K562 (cell line): Measurements from ENCODE around the gene TRPC1.
A peak's percentile ranks its signal among the peaks of the same experiment; 100 is the strongest.

ENCODE experiments used
- CREB1 ChIP-seq, 2 experiments: sonication (generic) in 1 of 2; formaldehyde crosslinking in 1 of 2; IDR thresholded peaks; 2 replicates each; pipeline versions ENCODE4 v1.6.1 to v1.8.0; 2012 to 2022; ENCODE audit warnings: inconsistent platforms in 1 of 2, mild to moderate bottlenecking in 1 of 2, missing genetic modification reagents in 1 of 2, moderate library complexity in 1 of 2
- EZH2 ChIP-seq: IDR thresholded peaks from 2 replicates; pipeline ENCODE4 v1.6.1; 2012; ENCODE audit warnings: low read depth, mild to moderate bottlenecking, inconsistent platforms, low read length, borderline replicate concordance
- MECOM ChIP-seq: fragments of 250-450 bp; sonication (Bioruptor Pico); IDR thresholded peaks from 2 replicates; pipeline ENCODE4 v1.8.0; 2022; ENCODE audit warnings: inconsistent platforms
- POLR2A ChIP-seq: fragments of 450-650 bp; conservative IDR thresholded peaks from 2 replicates; pipeline ENCODE4 v1.6.1; 2016
- ZBTB8A ChIP-seq: fragments of 450-650 bp; IDR thresholded peaks from 2 replicates; pipeline ENCODE4 v1.6.1; 2018; ENCODE audit warnings: mild to moderate bottlenecking, moderate library complexity; ENCODE audit not compliant: partially characterized antibody
- ZNF583 ChIP-seq: fragments of 250-450 bp; sonication (Bioruptor Pico); IDR thresholded peaks from 2 replicates; pipeline ENCODE4 v1.4.0; 2020
- ZNF644 ChIP-seq: fragments of 200-800 bp; sonication (Bioruptor generic); IDR thresholded peaks from 2 replicates; pipeline ENCODE4 v1.6.1; 2016; ENCODE audit warnings: low read depth, missing genetic modification characterization, missing compliant biosample characterization
- TF ChIP-seq, protein P1 (sequence below): fragments of 250-450 bp; sonication (Bioruptor Pico); IDR thresholded peaks from 2 replicates; pipeline ENCODE4 v1.4.0; 2020
- TF ChIP-seq, protein P2 (sequence below): sonication (generic); formaldehyde crosslinking; IDR thresholded peaks from 2 replicates; pipeline ENCODE4 v1.5.0; 2020; ENCODE audit warnings: missing genetic modification reagents
- TF ChIP-seq, protein P3 (sequence below), 3 experiments: IDR thresholded peaks in 2 of 3; conservative IDR thresholded peaks in 1 of 3; 2 replicates each; pipeline ENCODE4 v1.5.1; 2011 to 2012; ENCODE audit warnings: low read length in 3 of 3, mild to moderate bottlenecking in 3 of 3, control low read depth in 2 of 3, improper control_type of control experiment in 1 of 3, inconsistent platforms in 1 of 3, low read depth in 1 of 3, mixed read lengths in 1 of 3, moderate library complexity in 1 of 3; ENCODE audit not compliant: insufficient read depth in 2 of 3
- TF ChIP-seq, protein P4 (sequence below): sonication (generic); IDR thresholded peaks from 2 replicates; pipeline ENCODE4 v1.6.1; 2016
- TF ChIP-seq, protein P5 (sequence below): sonication (generic); formaldehyde crosslinking; IDR thresholded peaks from 2 replicates; pipeline ENCODE4 v1.9.0; 2022; ENCODE audit warnings: mild to moderate bottlenecking, missing genetic modification reagents

DNA sequence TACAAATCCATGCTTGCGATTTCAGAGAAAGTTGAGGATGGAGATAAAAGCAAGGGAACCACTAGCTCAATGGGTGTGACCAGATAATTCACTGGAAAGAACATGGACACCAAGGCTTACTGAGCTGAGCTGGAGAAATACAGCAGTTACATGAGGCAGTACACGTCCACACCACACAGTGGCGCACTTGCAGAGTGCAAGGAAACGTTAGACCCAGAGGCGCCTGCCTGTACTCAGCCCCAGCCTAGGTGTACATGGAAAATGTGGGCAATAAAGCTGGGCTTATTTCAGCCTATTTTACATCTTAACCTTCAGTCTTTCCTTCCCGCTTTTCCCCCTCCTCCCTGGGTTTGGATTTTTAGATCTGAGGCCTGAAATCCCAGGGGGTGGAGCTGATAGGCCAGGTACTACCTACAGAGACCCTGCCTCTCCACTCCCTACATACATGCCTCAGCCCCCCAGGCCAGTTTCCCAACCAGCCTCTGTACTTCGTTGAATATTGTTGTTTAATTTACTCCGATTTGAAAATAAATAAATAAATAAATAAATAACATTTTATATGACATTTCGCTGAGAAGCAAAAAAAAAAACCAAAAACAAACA is 105.0 kb downstream of the TRPC1 start:
- TF ChIP-seq CREB1 (IDR thresholded peaks at IDR 0.05): no peak
- TF ChIP-seq CREB1 (CRISPR knock-in tag; IDR thresholded peaks at IDR 0.05): peak; percentile 56; the same call in 1 of the 2 replicates
- no peak for TF ChIP-seq POLR2A
- TF ChIP-seq, protein P1, sequence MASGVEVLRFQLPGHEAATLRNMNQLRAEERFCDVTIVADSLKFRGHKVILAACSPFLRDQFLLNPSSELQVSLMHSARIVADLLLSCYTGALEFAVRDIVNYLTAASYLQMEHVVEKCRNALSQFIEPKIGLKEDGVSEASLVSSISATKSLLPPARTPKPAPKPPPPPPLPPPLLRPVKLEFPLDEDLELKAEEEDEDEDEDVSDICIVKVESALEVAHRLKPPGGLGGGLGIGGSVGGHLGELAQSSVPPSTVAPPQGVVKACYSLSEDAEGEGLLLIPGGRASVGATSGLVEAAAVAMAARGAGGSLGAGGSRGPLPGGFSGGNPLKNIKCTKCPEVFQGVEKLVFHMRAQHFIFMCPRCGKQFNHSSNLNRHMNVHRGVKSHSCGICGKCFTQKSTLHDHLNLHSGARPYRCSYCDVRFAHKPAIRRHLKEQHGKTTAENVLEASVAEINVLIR (CRISPR knock-in tag): no peak
- TF ChIP-seq ZNF583: no peak
- TF ChIP-seq ZNF644: no peak
- TF ChIP-seq, protein P2, sequence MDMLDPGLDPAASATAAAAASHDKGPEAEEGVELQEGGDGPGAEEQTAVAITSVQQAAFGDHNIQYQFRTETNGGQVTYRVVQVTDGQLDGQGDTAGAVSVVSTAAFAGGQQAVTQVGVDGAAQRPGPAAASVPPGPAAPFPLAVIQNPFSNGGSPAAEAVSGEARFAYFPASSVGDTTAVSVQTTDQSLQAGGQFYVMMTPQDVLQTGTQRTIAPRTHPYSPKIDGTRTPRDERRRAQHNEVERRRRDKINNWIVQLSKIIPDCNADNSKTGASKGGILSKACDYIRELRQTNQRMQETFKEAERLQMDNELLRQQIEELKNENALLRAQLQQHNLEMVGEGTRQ (CRISPR knock-in tag): no peak
- no peak for TF ChIP-seq EZH2
- TF ChIP-seq, protein P3, sequence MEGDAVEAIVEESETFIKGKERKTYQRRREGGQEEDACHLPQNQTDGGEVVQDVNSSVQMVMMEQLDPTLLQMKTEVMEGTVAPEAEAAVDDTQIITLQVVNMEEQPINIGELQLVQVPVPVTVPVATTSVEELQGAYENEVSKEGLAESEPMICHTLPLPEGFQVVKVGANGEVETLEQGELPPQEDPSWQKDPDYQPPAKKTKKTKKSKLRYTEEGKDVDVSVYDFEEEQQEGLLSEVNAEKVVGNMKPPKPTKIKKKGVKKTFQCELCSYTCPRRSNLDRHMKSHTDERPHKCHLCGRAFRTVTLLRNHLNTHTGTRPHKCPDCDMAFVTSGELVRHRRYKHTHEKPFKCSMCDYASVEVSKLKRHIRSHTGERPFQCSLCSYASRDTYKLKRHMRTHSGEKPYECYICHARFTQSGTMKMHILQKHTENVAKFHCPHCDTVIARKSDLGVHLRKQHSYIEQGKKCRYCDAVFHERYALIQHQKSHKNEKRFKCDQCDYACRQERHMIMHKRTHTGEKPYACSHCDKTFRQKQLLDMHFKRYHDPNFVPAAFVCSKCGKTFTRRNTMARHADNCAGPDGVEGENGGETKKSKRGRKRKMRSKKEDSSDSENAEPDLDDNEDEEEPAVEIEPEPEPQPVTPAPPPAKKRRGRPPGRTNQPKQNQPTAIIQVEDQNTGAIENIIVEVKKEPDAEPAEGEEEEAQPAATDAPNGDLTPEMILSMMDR (IDR thresholded peaks at IDR 0.05 in 2 of 3, conservative IDR thresholded peaks at IDR 0.05 in 1 of 3; ENCODE audit: insufficient read depth in 2 of 3, low read depth in 1 of 3, low read length in 3 of 3): peak; percentile 93 to 96 (median 95)
- TF ChIP-seq ZBTB8A: no peak
- no peak for TF ChIP-seq MECOM (CRISPR knock-in tag)
- TF ChIP-seq, protein P4, sequence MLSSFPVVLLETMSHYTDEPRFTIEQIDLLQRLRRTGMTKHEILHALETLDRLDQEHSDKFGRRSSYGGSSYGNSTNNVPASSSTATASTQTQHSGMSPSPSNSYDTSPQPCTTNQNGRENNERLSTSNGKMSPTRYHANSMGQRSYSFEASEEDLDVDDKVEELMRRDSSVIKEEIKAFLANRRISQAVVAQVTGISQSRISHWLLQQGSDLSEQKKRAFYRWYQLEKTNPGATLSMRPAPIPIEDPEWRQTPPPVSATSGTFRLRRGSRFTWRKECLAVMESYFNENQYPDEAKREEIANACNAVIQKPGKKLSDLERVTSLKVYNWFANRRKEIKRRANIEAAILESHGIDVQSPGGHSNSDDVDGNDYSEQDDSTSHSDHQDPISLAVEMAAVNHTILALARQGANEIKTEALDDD: no peak
- TF ChIP-seq, protein P5, sequence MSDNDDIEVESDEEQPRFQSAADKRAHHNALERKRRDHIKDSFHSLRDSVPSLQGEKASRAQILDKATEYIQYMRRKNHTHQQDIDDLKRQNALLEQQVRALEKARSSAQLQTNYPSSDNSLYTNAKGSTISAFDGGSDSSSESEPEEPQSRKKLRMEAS: no peak
